ENCODE data around the gene P4HA2. TPM values are rescaled to one million over a fixed set of nuclear protein-coding genes. Genes with fewer than 3 reads are reported as not detected.

Gene P4HA2
- total RNA-seq, 1 donor from 2014 or later = 142 TPM

- no peak for DNase-seq (ENCODE audit: low read depth)
Measured at GRCh38 chr5:132250547-132250946, 22.9 kb upstream of the P4HA2 start.

GRCh38 chr5:132246806-132247205 lies 19.2 kb upstream of the P4HA2 start:
- no peak for DNase-seq (ENCODE audit: low read depth)

GRCh38 chr5:132245593-132245992 lies 17.9 kb upstream of the P4HA2 start:
- DNase-seq (ENCODE audit: low read depth) = no peak

DNA sequence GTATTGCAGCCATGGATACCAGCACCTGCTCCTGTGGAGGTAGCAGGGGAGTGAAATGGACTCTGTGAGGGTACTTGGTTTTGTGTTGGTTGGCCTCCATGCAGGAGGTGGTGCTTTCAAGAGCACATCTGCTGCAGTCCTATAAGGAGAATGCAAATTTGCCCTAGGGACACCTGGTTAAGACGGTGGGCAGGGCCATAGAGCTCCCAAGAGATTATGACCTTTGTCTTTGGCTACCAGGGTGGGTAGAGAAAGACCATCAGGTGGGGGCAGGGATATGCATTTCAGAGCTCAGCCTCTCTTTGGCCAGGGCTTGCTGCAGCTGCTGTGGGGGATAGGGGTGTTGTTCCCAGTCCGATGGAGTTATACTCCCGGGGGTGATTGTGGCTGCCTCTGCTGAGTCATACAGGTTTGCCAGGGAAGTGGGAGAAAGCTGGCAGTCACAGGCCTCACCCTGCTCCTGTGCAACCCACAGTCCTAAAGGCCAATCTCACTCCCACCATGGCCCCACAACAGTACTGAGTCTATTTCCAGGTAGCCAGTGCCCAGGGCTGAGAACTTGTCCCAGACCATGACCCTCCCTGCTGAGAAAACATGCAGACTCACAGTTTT lies 15.8 kb upstream of the P4HA2 start:
- peak; percentile 62 for DNase-seq (ENCODE audit: low read depth)

GRCh38 chr5:132239776-132240175 lies 12.1 kb upstream of the P4HA2 start:
- no peak for DNase-seq (ENCODE audit: low read depth)

- no peak for DNase-seq (ENCODE audit: low read depth)
Measured at GRCh38 chr5:132238901-132239500, 11.3 kb upstream of the P4HA2 start.

DNA sequence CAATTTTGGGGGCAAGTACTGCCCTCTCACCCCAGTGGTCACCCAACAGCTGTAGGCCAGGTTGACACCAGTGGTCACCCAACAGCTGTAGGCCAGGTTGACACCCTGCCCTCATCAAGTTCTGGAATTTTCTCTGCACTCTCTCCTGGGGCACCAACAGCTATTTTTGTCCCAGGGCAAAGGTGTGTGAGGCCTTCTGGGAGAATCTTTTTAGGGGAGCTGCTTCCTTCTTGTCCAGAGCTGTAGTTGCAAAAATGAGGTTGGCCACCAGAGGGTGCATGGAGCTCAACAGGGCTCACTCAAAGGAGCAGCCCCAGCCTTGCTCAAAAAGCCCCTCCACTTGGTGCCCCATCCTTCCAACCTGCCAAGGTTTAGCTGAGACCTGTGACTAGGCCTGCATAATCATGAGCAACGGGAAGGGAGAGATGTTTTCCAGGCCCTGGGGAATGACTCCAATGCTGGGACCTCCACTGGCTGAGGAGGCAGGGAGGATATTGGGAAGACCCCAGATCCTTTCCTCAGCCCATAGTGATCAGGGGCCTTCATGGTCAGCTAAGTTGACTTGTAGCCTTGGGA lies 10.6 kb upstream of the P4HA2 start:
- DNase-seq (ENCODE audit: low read depth) = peak; percentile 59

GRCh38 chr5:132237670-132238069 lies 10.0 kb upstream of the P4HA2 start:
- no peak for DNase-seq (ENCODE audit: low read depth)

- DNase-seq (ENCODE audit: low read depth) = no peak
Measured at GRCh38 chr5:132237141-132237540, 9.5 kb upstream of the P4HA2 start.

- DNase-seq (ENCODE audit: low read depth) = no peak
Measured at GRCh38 chr5:132235340-132235739, 7.7 kb upstream of the P4HA2 start.

GRCh38 chr5:132234684-132235062 lies 7.0 kb upstream of the P4HA2 start:
- no peak for DNase-seq (ENCODE audit: low read depth)

GRCh38 chr5:132233811-132234683 lies 6.4 kb upstream of the P4HA2 start:
- no peak for DNase-seq (ENCODE audit: low read depth)

DNA sequence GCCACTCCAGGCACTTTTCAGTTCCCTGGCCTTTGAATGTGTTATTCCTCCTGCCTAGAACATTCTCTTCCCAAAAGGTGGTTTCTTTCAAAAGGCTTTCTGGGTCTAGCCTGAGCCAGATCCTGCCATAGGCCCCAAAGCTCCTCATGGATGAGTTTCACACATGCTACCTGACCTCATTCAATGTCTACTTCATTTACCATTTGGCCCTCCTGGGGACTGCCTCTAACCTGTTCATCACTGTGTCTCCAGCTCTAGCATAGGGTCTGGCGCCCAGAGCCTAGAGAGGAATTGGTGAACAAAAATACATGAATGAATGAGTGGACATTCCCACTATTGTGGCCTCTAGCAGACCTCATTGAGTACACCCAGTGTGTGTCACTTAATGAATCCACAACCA lies 5.4 kb upstream of the P4HA2 start:
- no peak for DNase-seq (ENCODE audit: low read depth)

GRCh38 chr5:132232465-132232864 lies 4.8 kb upstream of the P4HA2 start:
- no peak for DNase-seq (ENCODE audit: low read depth)

DNA sequence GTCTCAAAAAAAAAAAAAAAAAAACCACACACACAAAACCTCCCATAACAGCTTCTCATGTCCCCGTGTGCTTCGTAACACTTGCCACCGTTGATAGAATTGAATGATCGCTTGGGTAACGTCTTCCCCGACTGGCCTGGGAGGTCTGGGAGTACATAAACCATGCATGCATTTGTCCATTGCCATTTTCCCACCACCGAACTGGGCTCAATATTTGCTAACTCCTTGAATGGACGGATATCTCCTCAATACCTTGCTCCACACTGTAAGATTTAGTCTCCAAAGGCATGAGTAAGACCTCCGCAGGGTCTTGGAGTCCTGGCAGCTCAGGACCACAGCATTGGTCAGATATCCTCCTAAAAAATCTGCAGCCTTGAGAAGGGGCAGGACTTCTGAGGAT lies 3.2 kb upstream of the P4HA2 start:
- DNase-seq (ENCODE audit: low read depth) = no peak

- DNase-seq (ENCODE audit: low read depth) = no peak
Measured at GRCh38 chr5:132229236-132229635, 1.6 kb upstream of the P4HA2 start.

DNA sequence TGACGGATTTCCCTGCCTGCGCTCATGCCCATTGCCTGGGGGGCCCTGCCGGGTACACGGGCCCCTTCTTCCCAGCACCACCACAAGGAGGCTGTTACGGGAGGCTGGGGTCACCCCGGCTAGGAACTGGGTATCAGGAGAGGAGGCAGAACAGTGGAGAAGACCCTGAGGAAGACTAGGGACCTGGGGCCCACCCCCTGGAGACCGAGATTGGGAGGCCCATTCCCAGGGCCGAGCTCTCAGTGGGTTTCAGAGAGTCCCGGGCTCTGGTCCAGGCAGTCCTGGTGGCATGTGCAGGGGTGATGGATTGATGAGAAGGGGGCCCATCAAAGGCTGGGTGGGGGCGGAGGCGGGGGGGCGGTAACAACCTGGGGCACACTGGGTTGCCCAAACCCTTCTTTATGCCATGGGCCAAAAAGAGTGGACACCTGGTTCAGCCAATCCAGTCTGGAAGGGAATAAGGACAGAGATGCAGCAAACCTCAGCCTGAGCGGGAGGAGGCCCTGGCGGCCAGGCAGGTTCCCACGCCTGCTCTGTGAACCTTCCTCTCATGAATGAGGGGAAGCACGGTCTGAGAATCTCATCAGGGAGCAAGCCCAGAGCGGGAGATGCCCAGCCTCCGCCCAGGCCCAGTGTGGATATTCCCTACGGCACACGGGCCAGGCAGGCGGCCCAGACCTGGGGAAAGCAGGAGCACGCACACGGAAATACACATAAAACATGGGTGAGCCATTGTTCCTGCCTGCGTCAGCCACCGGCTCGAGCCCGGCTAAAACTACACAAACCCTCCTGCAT lies 785 bp upstream of the P4HA2 start:
- no peak for DNase-seq (ENCODE audit: low read depth)

DNA sequence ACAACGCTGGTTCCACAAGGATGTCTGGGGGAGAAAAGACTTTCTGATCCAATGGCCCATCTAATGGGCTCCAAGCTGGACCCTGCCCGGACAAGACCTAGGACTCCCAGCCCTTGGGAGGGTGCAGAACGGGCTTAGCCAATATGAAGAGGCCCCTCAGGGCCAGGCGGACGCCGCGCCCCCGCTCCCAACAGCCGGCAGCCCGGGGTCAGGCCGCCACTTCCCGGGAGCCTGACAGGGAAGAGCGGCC lies 493 bp downstream of the P4HA2 start:
- DNase-seq (ENCODE audit: low read depth) = no peak

GRCh38 chr5:132226516-132227234 lies 978 bp downstream of the P4HA2 start:
- peak; percentile 29 for DNase-seq (ENCODE audit: low read depth)

DNA sequence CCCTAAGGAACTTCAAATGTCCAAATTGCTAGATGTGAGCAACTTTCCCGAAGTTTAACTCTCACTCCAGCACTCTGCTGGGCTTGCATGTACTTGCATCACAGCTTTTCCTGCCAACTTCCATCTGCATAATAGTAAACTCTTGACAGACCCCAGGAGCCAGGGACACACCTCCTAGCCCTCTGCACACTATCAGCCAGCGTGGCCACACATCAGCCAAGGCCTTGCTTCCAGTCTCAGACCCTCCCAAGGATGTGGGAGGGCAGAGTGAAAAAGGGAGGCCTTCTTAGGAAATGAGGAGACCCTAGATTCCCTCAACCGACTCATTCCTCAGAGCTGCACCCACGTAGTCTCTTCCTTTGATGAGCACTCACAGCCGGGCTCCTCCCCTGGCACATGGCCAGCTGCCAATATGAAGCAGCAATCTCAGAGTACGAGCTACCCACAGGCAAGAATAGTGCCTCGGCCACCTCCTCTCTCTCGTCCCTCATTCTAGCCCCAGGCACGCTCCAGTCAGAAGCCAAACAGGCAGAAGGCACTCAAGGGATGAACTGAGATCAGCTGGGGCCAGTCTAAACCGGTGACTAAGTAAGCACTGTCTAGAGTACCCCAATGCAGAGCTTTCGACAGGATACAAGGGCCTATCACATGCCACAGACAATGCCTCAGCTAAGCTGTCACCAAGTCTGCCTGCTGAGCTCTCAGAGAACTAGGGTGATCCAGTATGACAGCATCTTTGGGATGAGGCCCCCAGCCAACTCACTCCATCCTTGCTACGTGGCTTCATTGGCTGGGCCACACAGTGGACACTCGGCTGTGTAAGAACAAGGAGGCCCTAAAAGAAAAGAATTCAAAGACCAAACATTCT lies 2.3 kb downstream of the P4HA2 start:
- DNase-seq (ENCODE audit: low read depth) = peak; percentile 33

GRCh38 chr5:132224716-132225115 lies 2.9 kb downstream of the P4HA2 start:
- DNase-seq (ENCODE audit: low read depth) = no peak
